K562 (cell line): Measurements from ENCODE around the gene INO80D. TPM values are rescaled to one million over a fixed set of nuclear protein-coding genes. Genes with fewer than 3 reads are reported as not detected.
A peak's percentile ranks its signal among the peaks of the same experiment; 100 is the strongest.

Experiments used
- ATAC-seq: fragments of 200-7000 bp; cut with Tn5 transposase; 3 replicates; pipeline ENCODE4 v1.9.1; 2020; ENCODE audit warnings: moderate library complexity
- BruUV-seq: library from RNA; stranded (reverse); fragments of 400-500 nt; replicated peaks from 2 replicates; lab custom pipeline; 2021; lab: Mats Ljungman, UMichigan
- CTCF ChIA-PET: fragments of 300-600 bp; formaldehyde crosslinking; extraction: SDS; loops from one replicate; lab custom pipeline; 2021; ENCODE audit warnings: low intra/inter-chr PET ratio; lab: Yijun Ruan, JAX
- POLR2A ChIA-PET: fragments of 300-600, 350-650 bp; sonication (Branson Sonifier 250); formaldehyde crosslinking; extraction: SDS; loops from one replicate; lab custom pipeline; 2021; ENCODE audit warnings: antibody characterized with exemption, inconsistent platforms; lab: Yijun Ruan, JAX
- DNase-seq, 4 experiments: peaks; one replicate each; pipeline versions ENCODE4 v3.0.0 to v3.0.0-alpha.2; 2011 to 2018; ENCODE audit warnings: low spot score in 3 of 4, mixed read lengths in 3 of 4; ENCODE audit errors: extremely low read depth in 1 of 4
- FAIRE-seq: peaks from 2 replicates; lab custom pipeline; 2011; peaks lifted over from hg19 to GRCh38; lab: Jason Lieb, UNC
- H2AFZ ChIP-seq: 2 replicates; pipeline ENCODE4 v1.6.0; 2011; ENCODE audit warnings: low read depth, low read length, control low read depth, inconsistent platforms
- H3K27ac ChIP-seq: fragments of 200-600 bp; 3 replicates; pipeline ENCODE4 v1.8.0; 2011; ENCODE audit warnings: low read depth, mild to moderate bottlenecking, control low read depth, inconsistent platforms, low read length, moderate library complexity, mixed read lengths; ENCODE audit errors: extremely low read depth
- H3K27me3 ChIP-seq, 2 experiments: fragments of 300-600 bp in 1 of 2; 2 replicates in 1 of 2; 3 replicates in 1 of 2; pipeline versions ENCODE4 v1.6.0 to v1.8.0; 2011; ENCODE audit warnings: inconsistent platforms in 2 of 2, low read length in 2 of 2, mild to moderate bottlenecking in 1 of 2, mixed read lengths in 1 of 2, moderate library complexity in 1 of 2; ENCODE audit not compliant: control insufficient read depth in 2 of 2, insufficient read depth in 2 of 2
- H3K36me3 ChIP-seq: fragments of 300-600 bp; 3 replicates; pipeline ENCODE4 v1.8.0; 2011; ENCODE audit warnings: mild to moderate bottlenecking, low read length, inconsistent platforms; ENCODE audit not compliant: control insufficient read depth, insufficient read depth
- H3K4me1 ChIP-seq, 2 experiments: fragments of 200-600 bp in 1 of 2; replicated peaks in 1 of 2; 2 replicates in 1 of 2; 3 replicates in 1 of 2; pipeline versions ENCODE4 v1.5.1 to v1.8.0; 2011; ENCODE audit warnings: inconsistent platforms in 2 of 2, low read length in 2 of 2, mild to moderate bottlenecking in 1 of 2, mixed read lengths in 1 of 2, moderate library complexity in 1 of 2; ENCODE audit not compliant: control insufficient read depth in 2 of 2, insufficient read depth in 2 of 2
- H3K4me2 ChIP-seq: 2 replicates; pipeline ENCODE4 v1.6.1; 2011; ENCODE audit warnings: low read length, control low read depth, inconsistent platforms, mixed read lengths; ENCODE audit not compliant: insufficient read depth
- H3K4me3 ChIP-seq: fragments of 200-600 bp; sonication (generic), shearing (Covaris generic); 2 replicates; pipeline ENCODE4 v1.5.1; 2016; ENCODE audit warnings: control low read depth, inconsistent platforms
- H3K79me2 ChIP-seq: fragments of 200-600 bp; 3 replicates; pipeline ENCODE4 v1.8.0; 2011; ENCODE audit warnings: low read length, inconsistent platforms; ENCODE audit not compliant: control insufficient read depth, insufficient read depth
- H3K9ac ChIP-seq, 2 experiments: 2 replicates each; pipeline versions ENCODE4 v1.6.0 to v1.6.1; 2011; ENCODE audit warnings: low read depth in 2 of 2, low read length in 2 of 2, control low read depth in 1 of 2, inconsistent platforms in 1 of 2, mild to moderate bottlenecking in 1 of 2, mixed read lengths in 1 of 2; ENCODE audit not compliant: insufficient read depth in 1 of 2
- H3K9me1 ChIP-seq: one replicate; pipeline ENCODE4 v1.6.0; 2011; ENCODE audit warnings: inconsistent platforms, mild to moderate bottlenecking, low read length, moderate library complexity; ENCODE audit not compliant: control insufficient read depth, insufficient read depth
- H3K9me3 ChIP-seq: replicated peaks from 2 replicates; pipeline ENCODE4 v1.5.1; 2011; ENCODE audit warnings: low read depth, low read length, inconsistent platforms; ENCODE audit not compliant: control insufficient read depth, insufficient read depth
- H4K20me1 ChIP-seq: replicated peaks from 2 replicates; pipeline ENCODE4 v1.6.1; 2011; ENCODE audit warnings: low read length, inconsistent platforms, mixed read lengths; ENCODE audit not compliant: control insufficient read depth, insufficient read depth
- E4F1 ChIP-seq: fragments of 250-450 bp; sonication (Bioruptor Pico); IDR thresholded peaks from 2 replicates; pipeline ENCODE4 v1.5.0; 2021; ENCODE audit warnings: mild to moderate bottlenecking, borderline replicate concordance
- ESRRA ChIP-seq: fragments of 450-650 bp; IDR thresholded peaks from 2 replicates; pipeline ENCODE4 v1.6.1; 2014; ENCODE audit warnings: low read depth, mild to moderate bottlenecking, moderate library complexity, borderline replicate concordance
- HDAC8 ChIP-seq: fragments of 450-650 bp; IDR thresholded peaks from 2 replicates; pipeline ENCODE4 v1.6.1; 2016; ENCODE audit warnings: mild to moderate bottlenecking, missing genetic modification characterization, moderate library complexity, missing compliant biosample characterization
- HOMEZ ChIP-seq: fragments of 250-450 bp; sonication (Bioruptor Pico); IDR thresholded peaks from 2 replicates; pipeline ENCODE4 v1.4.0; 2020; ENCODE audit warnings: mild to moderate bottlenecking, moderate library complexity
- ILF3 ChIP-seq: fragments of 450-650 bp; IDR thresholded peaks from 2 replicates; pipeline ENCODE4 v1.6.1; 2018; ENCODE audit warnings: antibody characterized with exemption, mild to moderate bottlenecking, moderate library complexity, borderline replicate concordance
- MAX ChIP-seq: sonication (generic); formaldehyde crosslinking; IDR thresholded peaks from 2 replicates; pipeline ENCODE4 v1.9.0; 2022; ENCODE audit warnings: mild to moderate bottlenecking, missing genetic modification reagents
- MECOM ChIP-seq: fragments of 250-450 bp; sonication (Bioruptor Pico); IDR thresholded peaks from 2 replicates; pipeline ENCODE4 v1.8.0; 2022; ENCODE audit warnings: inconsistent platforms
- NFE2L1 ChIP-seq: fragments of 450-650 bp; IDR thresholded peaks from 2 replicates; pipeline ENCODE4 v1.6.1; 2016; ENCODE audit warnings: missing genetic modification characterization, low read depth, mild to moderate bottlenecking, missing compliant biosample characterization, moderate library complexity, borderline replicate concordance
- PURB ChIP-seq: sonication (generic); formaldehyde crosslinking; IDR thresholded peaks from 2 replicates; pipeline ENCODE4 v1.9.0; 2021; ENCODE audit warnings: low read depth, mild to moderate bottlenecking, missing genetic modification reagents
- RAD21 ChIP-seq, 2 experiments: fragments of 250-450 bp in 1 of 2; fragments of 450-650 bp in 1 of 2; sonication (Bioruptor Pico) in 1 of 2; formaldehyde crosslinking in 1 of 2; IDR thresholded peaks in 1 of 2; conservative IDR thresholded peaks in 1 of 2; 2 replicates each; pipeline versions ENCODE4 v1.4.0 to v1.8.0; 2020 to 2022; ENCODE audit warnings: mild to moderate bottlenecking in 2 of 2, moderate library complexity in 1 of 2
- SLC30A9 ChIP-seq: fragments of 250-450 bp; sonication (Bioruptor Pico); IDR thresholded peaks from 2 replicates; pipeline ENCODE4 v1.8.0; 2022; ENCODE audit warnings: mild to moderate bottlenecking, moderate library complexity
- SRSF9 ChIP-seq: fragments of 200-400 bp; formaldehyde crosslinking; IDR thresholded peaks from 2 replicates; pipeline ENCODE4 v1.6.1; 2017; ENCODE audit warnings: low read depth, low read length, borderline replicate concordance
- TFAP4 ChIP-seq: sonication (generic); formaldehyde crosslinking; IDR thresholded peaks from 2 replicates; pipeline ENCODE4 v1.8.0; 2022; ENCODE audit warnings: missing genetic modification reagents, mild to moderate bottlenecking, moderate library complexity, borderline replicate concordance
- ZNF124 ChIP-seq: sonication (generic); formaldehyde crosslinking; IDR thresholded peaks from 2 replicates; pipeline ENCODE4 v1.8.1; 2022; ENCODE audit warnings: missing genetic modification reagents
- ZNF695 ChIP-seq: fragments of 450-650 bp; formaldehyde crosslinking; IDR thresholded peaks from 2 replicates; pipeline ENCODE4 v1.4.0; 2020; ENCODE audit warnings: mild to moderate bottlenecking, moderate library complexity
- ZNF778 ChIP-seq: fragments of 450-650 bp; formaldehyde crosslinking; IDR thresholded peaks from 2 replicates; pipeline ENCODE4 v1.4.0; 2020; ENCODE audit warnings: mild to moderate bottlenecking, moderate library complexity
- WGBS: fragments of 100-300 bp; shearing (Covaris generic); methylation state at CpG from one replicate; pipeline ENCODE4 v1.1.6; 2016; ENCODE audit warnings: low coverage, mixed read lengths; ENCODE audit not compliant: insufficient coverage; ENCODE audit errors: missing lambda C conversion rate; 5-methylcytosine and 5-hydroxymethylcytosine counted together
- in situ Hi-C: fragments of 300-500 bp; cut with MboI; formaldehyde crosslinking; loops from 4 replicates; pipeline ENCODE4 v1.15.0; 2018; ENCODE audit warnings: inconsistent platforms, mixed read lengths
- intact Hi-C: fragments of 100-400 bp; cut with micrococcal nuclease; formaldehyde crosslinking; loops from 2 replicates; pipeline ENCODE4 v1.14.2; 2022
- polyA plus RNA-seq, 8 experiments: library from polyadenylated mRNA; depleted of rRNA in 4 of 8; stranded (reverse) in 5 of 8; unstranded in 3 of 8; fragments of >200 nt; fragmentation: Nextera tagmentation in 2 of 8; fragmentation: Illumina TruSeq in 1 of 8; extraction: Ambion mirVana in 2 of 8; extraction: Trizol in 1 of 8; gene quantifications; 2 replicates each; pipeline versions ENCODE4 v1.2.1 to v1.2.3, GENCODE V29; 2011 to 2014; ENCODE audit warnings: inconsistent platforms in 1 of 8, missing spikeins in 1 of 8
- total RNA-seq, 7 experiments: library from RNA; depleted of rRNA in 6 of 7; stranded (reverse); fragments of >200 nt in 6 of 7; fragmentation: Illumina TruSeq in 2 of 7; extraction: Trizol in 2 of 7; gene quantifications; 2 replicates each; pipeline versions ENCODE4 v1.2.1 to v1.2.3, GENCODE V29; 2011 to 2021; ENCODE audit warnings: low replicate concordance in 1 of 7

The INO80D gene
- total and polyA plus RNA-seq, 9 of the 15 experiments (the other 6 are each of a cell fraction or from before 2014, with no cell fraction given), result 0.64 to 8.1 (median 2.9) TPM

GRCh38 chr2:206004004-206004693 is 81.8 kb downstream of the INO80D start:
- Histone ChIP-seq H4K20me1 (no peaks in the 10 kb centered on the region), H3K36me3 (peaks cover 30% of the 10 kb centered on the region; the same call in 2 of the 3 replicates), H3K4me1 (no peaks in the 10 kb centered on the region), H3K79me2 (no peaks in the 10 kb centered on the region), H3K9ac (no peak overlapping the region; a peak in 1 of 4 replicates), H3K4me2 (no peak overlapping the region), H3K27me3 (no peaks in the 10 kb centered on the region), H3K9me3 (no peaks in the 10 kb centered on the region), H3K4me3 (no peak overlapping the region), H2AFZ (no peak overlapping the region), H3K27ac (no peak overlapping the region), H3K9me1 (no peaks in the 10 kb centered on the region)
- in situ Hi-C loops, result no loop called here
- no TSS peak for BruUV-seq
- ATAC-seq, result peak; percentile 90
- CTCF ChIA-PET, result no interaction called here
- intact Hi-C loops, result loop anchor here (5.0 kb wide), 1 partner anchor 153 kb away; the partner anchor contains the start of genes EEF1B2 and NDUFS1
- peak; percentile 9 to 45 (median 19) for DNase-seq
- WGBS, result 98% methylated on average over 7 of the region's 8 CpGs
- FAIRE-seq, result no peak
- POLR2A ChIA-PET, result interaction anchor here (0.6 to 1.7 kb wide), 2 partner anchors 10 to 1062 kb away, joined by 3 to 5 read pairs; no protein-coding TSS in a partner anchor
- TF ChIP-seq E4F1 (CRISPR knock-in tag) (no peak), PURB (CRISPR knock-in tag) (no peak), SLC30A9 (no peak), ZNF778 (CRISPR knock-in tag) (no peak), ZNF695 (CRISPR knock-in tag) (no peak), NFE2L1 (no peak), HDAC8 (tag) (no peak), ZNF124 (CRISPR knock-in tag) (no peak), MECOM (CRISPR knock-in tag) (no peak), MAX (CRISPR knock-in tag) (no peak), SRSF9 (no peak), RAD21 (CRISPR knock-in tag; conservative IDR thresholded peaks at IDR 0.05 in 1 of 2, IDR thresholded peaks at IDR 0.05 in 1 of 2) (peak; percentile 19 to 54; a peak in 3 of 4 replicates), ILF3 (no peak), TFAP4 (peak; percentile 52; the same call in 1 of the 2 replicates), HOMEZ (CRISPR knock-in tag) (no peak), ESRRA (no peak)
